Measurements from ENCODE around the gene ZNF333. TPM values are rescaled to one million over a fixed set of nuclear protein-coding genes. Genes with fewer than 3 reads are reported as not detected.

Gene ZNF333
- total and polyA plus RNA-seq, 2 of the 4 experiments (the other 2 are of a cell fraction), result 9.8 to 15.1 TPM

DNA sequence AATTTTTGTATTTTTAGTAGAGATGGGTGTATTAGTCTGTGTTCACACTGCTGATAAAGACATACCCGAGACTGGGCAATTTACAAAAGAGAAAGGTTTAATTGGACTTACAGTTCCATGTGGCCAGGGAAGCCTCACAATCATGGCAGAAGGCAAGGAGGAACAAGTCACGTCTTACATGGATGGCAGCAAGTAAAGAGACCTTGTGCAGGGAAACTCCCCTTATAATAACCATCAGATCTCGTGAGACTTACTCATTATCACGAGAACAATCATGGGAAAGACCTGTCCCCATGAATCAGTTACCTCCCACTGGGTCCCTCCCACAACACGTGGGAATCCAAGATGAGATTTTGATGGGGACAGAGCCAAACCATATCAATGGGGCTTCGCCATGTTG lies 14.6 kb downstream of the ZNF333 start:
- no peak overlapping the region for H3K27ac ChIP-seq (ENCODE audit: insufficient read depth, low read length)
- POLR2A ChIA-PET (ENCODE audit: unreplicated experiment), result no interaction called here
- H2AK9ac ChIP-seq (replicated peaks; ENCODE audit: low read depth, low read length, poor library complexity), result no peak overlapping the region
- no peak overlapping the region for H2AK5ac ChIP-seq (ENCODE audit: low read depth, low read length)
- H3K9me1 ChIP-seq (ENCODE audit: insufficient read depth, low read length), result peaks cover 2% of the 10 kb centered on the region; the same call in 1 of the 2 replicates
- no peak overlapping the region for H4K8ac ChIP-seq (ENCODE audit: low read depth in 2 of 2, low read length in 2 of 2)
- H3K4me2 ChIP-seq (ENCODE audit: low read depth, low read length), result no peak overlapping the region
- no TSS peak for BruUV-seq (replicated peaks)
- no peak overlapping the region for H2BK15ac ChIP-seq (ENCODE audit: low read depth, low read length)
- dilution Hi-C loops (cut with HindIII; ENCODE audit: low sequenced_read_pairs, unreplicated experiment), result no loop called here
- peaks cover 84% of the 10 kb centered on the region for H3K36me3 ChIP-seq (ENCODE audit: control insufficient read depth, insufficient read depth, low read length)
- no peaks in the 10 kb centered on the region for H3K79me1 ChIP-seq (ENCODE audit: low read depth in 1 of 2, low read length in 2 of 2)
- no peak overlapping the region for H4K91ac ChIP-seq (ENCODE audit: insufficient read depth, low read depth, low read length)
- no peak overlapping the region for H2BK120ac ChIP-seq (ENCODE audit: low read depth, low read length)
- peaks cover 2% of the 10 kb centered on the region; the same call in 1 of the 2 replicates for H3K9me3 ChIP-seq (ENCODE audit: control insufficient read depth, insufficient read depth, low read length)
- no peaks in the 10 kb centered on the region for H4K20me1 ChIP-seq (ENCODE audit: insufficient read depth, low read length)
- no peak for DNase-seq
- CTCF ChIA-PET, result no interaction called here
- no peak overlapping the region for H3K56ac ChIP-seq (ENCODE audit: extremely low read depth, insufficient read depth, low read length)
- H2AFZ ChIP-seq (replicated peaks; ENCODE audit: low read length, poor library complexity), result no peak overlapping the region
- no peak overlapping the region for H3K23ac ChIP-seq (ENCODE audit: low read depth, low read length)
- H2BK20ac ChIP-seq (ENCODE audit: low read depth, low read length), result no peak overlapping the region
- no peak overlapping the region for H2BK5ac ChIP-seq (ENCODE audit: low read depth, low read length, poor library complexity, severe bottlenecking)
- H3K4me1 ChIP-seq (ENCODE audit: control insufficient read depth, insufficient read depth, low read length), result no peaks in the 10 kb centered on the region
- TF ChIP-seq MXI1 (IDR thresholded peaks at IDR 0.05; ENCODE audit: borderline replicate concordance, low read depth, low read length) (no peak), MAFK (IDR thresholded peaks at IDR 0.05; ENCODE audit: low read depth, low read length) (no peak), POLR2A (IDR thresholded peaks at IDR 0.05; ENCODE audit: low read depth, low read length) (no peak)
- TF ChIP-seq, protein P1, sequence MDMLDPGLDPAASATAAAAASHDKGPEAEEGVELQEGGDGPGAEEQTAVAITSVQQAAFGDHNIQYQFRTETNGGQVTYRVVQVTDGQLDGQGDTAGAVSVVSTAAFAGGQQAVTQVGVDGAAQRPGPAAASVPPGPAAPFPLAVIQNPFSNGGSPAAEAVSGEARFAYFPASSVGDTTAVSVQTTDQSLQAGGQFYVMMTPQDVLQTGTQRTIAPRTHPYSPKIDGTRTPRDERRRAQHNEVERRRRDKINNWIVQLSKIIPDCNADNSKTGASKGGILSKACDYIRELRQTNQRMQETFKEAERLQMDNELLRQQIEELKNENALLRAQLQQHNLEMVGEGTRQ (IDR thresholded peaks at IDR 0.05; ENCODE audit: low read depth, low read length), result no peak
- H3K4ac ChIP-seq (ENCODE audit: low read depth, low read length), result no peak overlapping the region
- H3K9ac ChIP-seq (ENCODE audit: low read depth, low read length), result no peak overlapping the region
- H4K5ac ChIP-seq (ENCODE audit: low read depth, low read length), result no peak overlapping the region
- intact Hi-C loops (cut with micrococcal nuclease), result no loop called here
- 83% methylated on average over 1 of the region's 6 CpGs; no CpG with 5 or more reads in 1 of the 2 experiments for WGBS, 2 experiments (ENCODE audit: extremely low coverage in 2 of 2, insufficient read length in 1 of 2)
- no peaks in the 10 kb centered on the region for H3K27me3 ChIP-seq (ENCODE audit: control insufficient read depth, insufficient read depth, low read length)
- no peak overlapping the region for H3K4me3 ChIP-seq (ENCODE audit: insufficient read depth, low read depth, low read length)
- H3K18ac ChIP-seq (ENCODE audit: low read depth, low read length), result no peak overlapping the region
- H3K14ac ChIP-seq (replicated peaks; ENCODE audit: low read depth, low read length), result no peak overlapping the region
- in situ Hi-C loops (cut with MboI; ENCODE audit: low sequenced_read_pairs), result no loop called here
- no peak for ATAC-seq (ENCODE audit: low read depth)

Data from IMR-90 (cell line).